Activated T-cell treated with anti-CD3 and anti-CD28 coated beads for 4 hours (primary cell): Measurements from ENCODE around the gene B4GALT6.

Source experiments
- DNase-seq: peaks from one replicate; pipeline ENCODE4 v3.0.0-alpha.2; 2020

B4GALT6 gene

DNA sequence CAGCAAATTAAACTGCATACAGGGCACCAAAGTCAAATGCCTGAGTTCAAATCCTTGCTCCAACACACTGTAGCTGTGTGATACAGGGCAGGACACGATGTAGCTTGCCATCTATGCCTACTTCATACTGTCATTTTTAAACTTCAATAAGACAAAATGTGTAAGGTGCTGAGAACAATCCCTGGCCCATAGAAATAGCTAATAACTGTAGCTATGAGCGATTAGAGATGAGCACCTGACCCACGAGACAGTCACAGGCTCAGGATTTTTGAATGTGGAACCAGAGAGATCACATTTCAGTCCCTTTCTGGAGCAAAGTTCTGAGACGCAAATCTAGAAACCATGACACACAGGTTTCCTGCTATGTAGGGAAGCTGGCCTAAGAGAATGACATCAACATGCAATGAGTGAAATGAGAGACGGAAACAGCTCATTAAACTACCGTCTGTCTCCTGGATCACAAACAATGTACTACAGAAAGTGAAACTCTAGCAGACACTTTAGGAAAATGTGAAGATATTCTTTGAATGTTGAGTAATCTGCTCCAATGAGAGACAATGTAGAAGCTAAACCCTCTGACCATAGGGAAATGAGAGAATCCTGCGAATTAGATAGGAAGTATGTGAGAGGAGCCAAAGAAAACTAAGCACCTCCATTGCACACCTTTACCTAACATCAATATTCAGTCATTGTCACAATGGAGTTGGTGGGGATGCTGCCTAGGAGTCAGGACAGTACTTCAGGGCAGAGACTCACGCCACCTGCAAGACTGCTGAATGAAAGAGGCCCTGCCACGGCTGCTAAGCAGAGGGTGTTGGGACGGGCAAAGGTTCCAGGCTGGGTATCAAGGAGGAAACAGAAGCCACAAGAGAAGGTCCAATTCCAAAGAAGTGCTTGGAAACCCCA lies 25.5 kb downstream of the B4GALT6 start:
- DNase-seq = no peak

DNA sequence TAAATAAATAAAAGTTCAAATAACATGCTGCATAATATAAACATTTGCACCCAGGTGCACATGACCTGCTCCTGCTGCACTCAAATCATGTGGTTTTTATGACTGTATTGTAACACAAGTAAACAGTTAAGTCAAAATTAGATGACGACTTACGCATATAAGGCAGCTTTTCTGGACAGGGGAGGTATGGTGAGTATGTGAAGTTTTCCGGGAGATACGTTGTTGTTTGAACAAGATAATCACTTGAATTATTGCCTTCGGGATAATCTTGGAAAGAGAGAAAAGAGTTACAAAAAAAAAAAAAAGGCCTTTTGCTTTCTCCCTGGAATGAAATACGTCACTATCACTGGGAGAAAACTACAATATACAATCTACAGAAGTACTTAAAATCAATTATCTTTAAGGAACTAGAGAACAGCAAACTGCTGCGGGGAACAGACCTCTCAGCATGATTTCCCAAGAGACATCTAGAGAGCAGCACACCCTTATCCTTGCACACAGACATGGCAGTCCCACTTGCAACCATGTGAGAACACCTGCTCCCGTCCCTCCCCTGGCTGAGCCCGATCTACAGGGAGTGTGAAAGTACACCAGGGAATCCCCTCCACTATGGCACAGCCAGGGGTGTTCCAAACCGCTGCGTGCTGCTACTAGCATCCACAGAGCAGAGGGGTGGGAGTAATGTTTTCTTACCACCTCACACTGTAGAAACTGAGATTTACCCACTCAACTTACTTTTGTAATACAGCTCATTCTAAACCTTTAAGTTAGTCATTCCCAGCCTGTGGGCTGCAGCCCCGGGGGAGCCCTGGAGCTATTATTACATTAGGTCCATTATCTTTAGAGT lies 26.3 kb downstream of the B4GALT6 start:
- no peak for DNase-seq

DNA sequence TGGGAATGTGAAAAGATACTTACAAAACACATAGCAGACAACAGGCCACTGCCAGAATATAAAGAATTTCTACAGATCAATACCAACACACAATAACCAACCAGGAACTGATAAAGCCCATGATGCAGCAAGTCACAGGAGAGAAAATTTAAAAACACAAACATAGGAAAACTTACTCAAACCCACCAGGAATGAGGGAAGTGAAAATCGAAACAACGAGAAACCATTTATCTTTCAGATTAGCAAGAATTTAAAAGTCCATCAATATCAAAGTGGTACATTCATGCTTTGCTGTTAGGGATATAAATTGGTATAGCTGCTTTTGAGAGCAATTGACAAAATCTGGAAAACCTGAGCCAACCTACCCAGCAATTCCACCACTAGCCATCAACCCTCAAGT lies 27.6 kb downstream of the B4GALT6 start:
- no peak for DNase-seq

DNA sequence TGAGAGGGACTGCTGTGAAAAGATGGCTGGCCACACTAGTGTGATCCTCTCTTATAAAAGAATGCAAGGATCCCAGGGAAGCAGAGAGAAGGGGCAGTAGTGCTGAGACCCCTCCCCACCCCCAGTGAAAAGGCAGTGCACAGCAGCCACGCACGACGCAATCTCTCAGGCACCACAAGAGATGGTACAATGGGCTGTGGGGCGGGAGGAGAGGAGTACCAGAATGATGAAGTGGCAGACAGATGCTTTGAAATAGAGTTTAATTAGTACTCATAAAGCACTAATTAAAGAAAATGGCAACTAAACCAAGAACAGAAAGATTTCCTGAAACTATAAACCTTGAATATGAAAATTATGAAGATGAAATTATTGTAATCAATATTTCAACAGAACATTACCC lies 29.0 kb downstream of the B4GALT6 start:
- DNase-seq = no peak

DNA sequence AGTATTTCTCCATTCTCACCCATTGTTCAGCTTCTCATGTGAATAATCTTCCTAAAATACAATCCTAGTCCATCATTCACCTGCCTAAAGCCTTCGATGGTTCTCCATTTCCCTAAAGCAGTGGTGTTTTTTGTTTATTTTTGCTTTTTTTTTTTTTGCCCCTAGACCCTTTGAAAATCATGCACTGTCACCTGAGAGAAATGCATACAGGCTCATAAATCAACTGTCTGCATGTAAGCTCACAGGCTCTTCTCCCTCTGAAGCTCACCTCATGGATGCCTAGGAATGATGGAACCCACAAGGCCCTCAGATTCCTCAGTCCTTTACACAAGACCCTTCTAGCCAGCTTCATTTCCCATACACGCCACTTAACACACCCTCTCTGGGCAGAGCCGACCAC lies 31.5 kb downstream of the B4GALT6 start:
- DNase-seq = no peak

DNA sequence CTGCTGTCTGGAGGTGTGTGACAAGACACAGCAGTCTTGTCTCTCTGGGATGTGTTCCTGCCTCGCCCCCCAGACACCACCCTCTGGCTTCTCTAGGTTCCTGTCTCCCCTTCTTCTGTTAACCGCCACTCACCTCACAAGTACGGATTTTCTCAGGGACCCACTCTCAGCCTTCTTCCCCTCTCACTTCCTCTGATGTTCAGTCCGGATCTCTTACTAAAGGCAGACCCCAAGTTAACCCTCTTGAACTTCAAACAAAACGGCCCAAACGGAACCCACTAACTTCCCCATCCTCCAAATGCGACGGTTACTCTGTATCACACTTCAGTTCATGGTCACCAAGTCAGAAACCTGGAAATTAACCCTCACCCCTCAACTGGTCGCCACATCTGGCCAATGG lies 32.0 kb downstream of the B4GALT6 start:
- DNase-seq = no peak

DNA sequence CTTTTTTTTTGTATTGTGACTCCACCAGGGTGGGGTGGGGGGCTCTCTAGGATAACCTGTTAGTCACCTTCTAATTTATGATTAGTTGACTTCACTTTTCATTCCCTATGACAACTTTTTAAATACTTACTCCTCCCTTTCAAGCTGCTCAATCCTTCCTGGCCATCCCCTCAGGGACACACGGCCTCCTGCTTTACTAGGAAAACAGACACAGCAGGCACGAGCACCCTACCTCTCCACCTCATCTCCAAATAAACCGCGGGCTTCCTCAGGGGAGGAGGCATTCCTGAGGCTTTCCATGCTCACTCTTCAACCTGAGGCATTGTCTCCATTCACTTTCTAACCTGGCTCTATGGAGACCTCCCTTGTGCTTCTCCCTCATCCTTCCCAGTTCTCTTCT lies 33.0 kb downstream of the B4GALT6 start:
- no peak for DNase-seq

DNA sequence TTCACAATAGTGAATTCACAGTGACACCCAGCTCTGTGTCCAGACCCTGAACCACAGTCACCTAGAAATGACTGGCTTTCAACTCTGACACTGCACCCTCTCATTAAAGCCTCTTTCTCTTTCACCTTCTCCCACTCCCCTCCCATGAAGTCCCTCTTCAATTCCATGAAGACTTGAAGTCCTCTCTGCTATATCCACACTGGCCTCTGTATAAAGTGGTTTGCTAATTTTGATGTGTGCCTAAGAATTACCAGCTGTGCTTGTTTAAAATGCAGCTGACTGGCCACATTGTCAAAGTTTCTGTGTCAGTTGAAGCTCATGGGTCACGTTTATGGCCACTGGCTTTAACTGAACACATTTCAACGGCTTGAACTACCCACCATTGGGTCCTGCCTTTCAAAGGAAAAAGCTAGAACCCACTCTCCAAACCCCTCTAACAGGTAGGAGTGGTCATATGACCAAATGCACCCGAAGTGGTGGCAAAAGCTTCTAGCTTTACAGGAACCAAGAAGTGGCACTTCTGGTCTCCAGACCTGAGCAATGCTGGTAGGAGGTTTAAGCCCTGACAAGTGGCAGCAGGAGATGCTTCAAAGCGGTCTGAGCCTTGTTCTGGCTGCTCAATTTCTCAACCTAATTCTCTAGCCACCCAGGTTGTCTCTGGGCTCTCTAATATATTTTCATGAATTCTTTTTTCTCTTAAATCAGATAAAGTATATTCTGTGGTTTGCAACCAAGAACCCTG lies 34.2 kb downstream of the B4GALT6 start:
- DNase-seq = no peak

DNA sequence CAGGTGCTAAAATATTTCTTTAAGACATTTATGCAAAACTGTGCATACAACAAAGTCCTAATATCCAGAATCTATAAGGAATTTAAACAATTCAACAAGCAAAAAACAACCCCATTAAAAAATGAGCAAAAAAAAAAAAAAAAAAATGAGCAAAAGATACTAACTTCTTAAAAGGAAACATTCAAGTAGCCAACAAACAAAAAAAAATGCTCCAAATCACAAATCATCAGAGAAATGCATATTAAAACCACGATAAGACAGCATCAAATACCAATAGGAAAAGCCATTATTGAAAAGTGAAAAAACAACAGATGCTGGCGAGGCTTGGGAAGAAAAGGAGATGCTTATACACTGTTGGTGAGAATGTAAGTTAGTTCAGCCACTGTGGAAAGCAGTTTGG lies 34.9 kb downstream of the B4GALT6 start:
- DNase-seq = no peak

DNA sequence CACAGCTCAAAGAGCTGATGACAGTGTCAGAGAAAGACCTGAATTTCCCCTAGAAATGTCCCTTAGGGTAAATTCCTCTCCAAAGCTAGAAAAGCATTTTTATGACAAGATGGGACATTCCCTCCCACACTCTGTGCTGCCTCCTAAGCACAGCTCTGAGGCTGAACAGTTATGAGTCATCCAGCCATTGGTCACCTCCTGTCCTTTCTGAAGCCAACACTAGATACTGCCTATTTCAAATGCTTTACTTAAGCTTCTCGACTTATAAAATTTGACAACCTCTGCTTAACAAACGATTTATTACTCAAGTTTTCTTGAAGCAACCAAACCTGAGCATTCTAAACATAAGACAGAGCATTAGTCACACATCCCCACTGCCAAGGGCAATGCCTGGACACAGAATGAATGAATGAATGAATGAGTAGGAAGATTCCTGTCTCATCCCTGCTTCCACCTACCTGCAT lies 35.4 kb downstream of the B4GALT6 start:
- no peak for DNase-seq

DNA sequence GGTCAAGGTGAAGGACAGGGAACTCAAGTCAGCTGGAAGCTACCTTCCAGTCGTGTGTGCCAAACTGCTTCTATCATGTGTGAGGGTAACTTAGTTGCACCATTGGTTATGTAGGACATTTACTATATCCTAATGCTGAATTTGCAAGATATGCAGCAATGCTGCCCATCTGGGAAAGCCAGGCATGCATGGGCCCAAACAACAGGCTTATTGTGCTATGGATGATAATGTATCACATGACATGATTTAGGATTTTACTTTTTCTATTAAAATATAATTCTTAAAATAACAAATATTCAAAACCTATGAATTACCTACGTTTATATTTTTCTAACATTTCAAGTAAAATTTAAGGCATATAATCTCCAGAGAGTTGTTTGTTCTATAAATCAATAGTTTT lies 35.9 kb downstream of the B4GALT6 start:
- DNase-seq = no peak

DNA sequence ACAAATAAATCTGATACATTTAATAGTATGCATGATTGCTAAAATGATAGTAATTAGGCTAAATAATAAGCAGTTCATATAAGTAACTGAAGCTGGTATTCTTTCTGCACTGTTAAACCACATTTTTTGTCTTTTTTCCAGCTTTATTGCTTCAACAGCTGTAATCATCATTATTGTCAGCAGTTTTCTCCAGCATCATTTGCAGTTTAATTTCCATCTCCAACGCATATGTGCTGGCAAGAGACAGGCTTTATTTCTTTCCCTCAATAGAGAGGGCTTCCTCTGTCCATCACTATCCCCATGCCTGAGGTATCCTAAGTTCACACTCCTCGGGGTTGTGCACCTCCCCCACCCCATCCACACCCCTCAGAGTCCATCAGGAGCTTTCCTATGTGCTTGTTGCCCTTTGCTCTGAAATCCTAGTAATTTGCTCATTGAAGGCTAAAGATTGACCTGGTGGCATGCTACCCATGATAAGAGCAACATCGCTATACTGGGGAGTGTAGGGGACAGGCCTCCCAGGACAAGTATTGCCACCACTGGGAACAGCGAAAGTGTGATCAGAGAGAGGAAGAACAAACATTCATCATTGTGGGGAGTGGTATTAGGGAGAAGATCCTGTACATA lies 37.1 kb downstream of the B4GALT6 start:
- no peak for DNase-seq

DNA sequence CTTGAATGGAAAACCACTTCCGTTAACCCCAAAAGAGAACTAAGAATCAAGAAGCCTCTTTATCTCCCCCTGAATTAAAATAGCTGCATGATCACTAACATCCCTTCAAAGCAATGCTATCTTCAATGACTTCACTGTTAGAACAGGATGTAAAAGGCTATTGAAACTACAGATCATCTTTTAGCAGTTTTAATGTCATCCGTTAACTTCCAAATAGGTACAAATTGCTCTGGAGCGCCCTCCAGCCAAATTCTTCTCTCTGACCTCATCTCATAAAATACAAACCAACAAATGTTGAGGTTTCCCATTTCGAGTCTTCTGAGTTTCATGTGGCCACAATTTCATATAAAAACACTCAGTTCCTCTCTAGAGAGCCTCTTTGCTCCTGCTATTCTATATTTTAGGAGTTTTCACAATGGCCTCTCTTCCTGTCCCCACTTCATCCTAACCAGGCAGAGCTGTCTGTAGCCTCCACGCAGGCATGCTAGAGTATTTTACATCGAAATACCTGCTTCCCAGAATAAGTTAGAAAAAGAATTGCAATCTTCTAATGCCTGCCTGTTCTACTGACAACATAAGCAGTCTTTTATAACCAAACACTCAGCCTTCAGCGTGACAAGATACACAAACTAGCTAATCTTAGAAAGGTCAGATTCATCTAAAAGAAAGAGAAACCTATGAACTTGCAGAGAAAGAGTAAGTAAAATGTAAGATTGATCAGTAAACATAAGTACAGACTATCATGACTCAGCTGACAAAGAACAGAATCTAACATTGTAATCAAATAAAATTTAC lies 37.9 kb downstream of the B4GALT6 start:
- DNase-seq = no peak

DNA sequence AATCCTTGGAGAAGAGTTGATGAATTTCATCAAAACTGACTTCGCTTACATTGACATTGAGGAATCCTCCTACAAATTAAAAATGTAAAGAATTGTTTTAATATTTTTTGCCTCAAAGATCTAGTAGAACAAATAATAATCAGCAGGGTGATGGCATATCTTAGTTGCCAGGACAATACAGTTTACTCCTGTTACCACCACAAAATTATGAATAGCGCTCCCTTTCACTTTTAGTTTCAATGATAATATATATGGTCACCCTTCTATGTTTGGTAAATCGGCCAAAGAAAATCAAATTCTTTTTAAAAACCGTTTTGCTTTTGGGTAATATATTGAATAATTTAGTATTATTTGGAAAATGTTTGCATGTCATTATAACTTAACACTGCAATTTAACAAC lies 39.0 kb downstream of the B4GALT6 start:
- DNase-seq = no peak

DNA sequence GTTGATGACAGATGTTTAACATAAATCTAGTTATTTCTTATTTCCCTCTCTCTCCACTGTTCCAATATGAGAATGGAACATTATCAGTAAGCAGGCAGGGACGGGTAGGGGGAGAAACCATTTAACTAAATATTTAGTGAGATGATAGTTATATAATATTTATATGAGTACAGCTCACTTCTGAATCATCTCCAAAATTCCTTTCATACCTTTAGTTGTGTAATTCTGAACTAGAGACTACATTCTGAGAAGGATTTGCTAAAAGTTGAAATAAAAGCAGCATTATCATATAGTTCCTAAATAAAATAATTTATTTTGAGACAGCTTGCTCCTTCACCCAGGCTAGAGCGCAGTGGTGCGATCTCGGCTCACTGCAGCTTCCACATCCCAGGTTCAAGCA lies 41.4 kb downstream of the B4GALT6 start:
- no peak for DNase-seq

DNA sequence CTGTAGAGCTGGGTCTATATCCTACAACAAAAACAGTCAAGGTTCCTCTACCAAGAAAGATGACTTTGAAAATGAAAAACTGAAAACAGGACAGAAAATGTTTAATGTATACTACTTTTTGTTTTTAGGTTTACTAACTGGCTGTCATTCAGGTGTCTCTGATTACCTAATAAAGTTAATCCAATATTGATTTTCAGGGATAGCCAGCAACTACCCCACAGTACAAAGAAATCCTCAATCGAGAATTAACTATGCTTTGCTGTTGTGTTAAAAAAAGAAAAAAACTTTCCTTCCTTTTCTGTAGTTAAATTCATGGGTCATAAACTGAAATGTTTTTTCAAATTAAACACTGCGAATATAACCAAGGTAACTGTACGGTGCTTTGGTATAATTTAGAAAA lies 46.9 kb downstream of the B4GALT6 start:
- DNase-seq = no peak

DNA sequence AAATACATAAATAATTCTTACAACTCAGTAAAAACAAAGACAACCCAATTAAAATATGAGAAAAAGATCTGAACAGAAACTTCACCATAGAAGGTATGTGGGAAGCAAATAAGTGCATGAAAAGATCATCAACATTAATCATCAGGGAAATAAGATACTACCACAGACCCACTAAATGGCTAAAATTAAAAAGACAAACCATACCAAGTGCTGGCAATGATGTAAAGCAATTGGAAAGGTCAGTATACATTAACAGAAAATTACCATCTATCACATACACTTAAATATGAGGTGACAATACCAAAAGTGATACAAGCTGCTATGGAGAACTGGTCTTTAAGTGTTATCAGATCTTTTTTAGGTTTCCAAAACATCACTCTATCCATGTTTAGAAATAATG lies 48.0 kb downstream of the B4GALT6 start:
- no peak for DNase-seq

DNA sequence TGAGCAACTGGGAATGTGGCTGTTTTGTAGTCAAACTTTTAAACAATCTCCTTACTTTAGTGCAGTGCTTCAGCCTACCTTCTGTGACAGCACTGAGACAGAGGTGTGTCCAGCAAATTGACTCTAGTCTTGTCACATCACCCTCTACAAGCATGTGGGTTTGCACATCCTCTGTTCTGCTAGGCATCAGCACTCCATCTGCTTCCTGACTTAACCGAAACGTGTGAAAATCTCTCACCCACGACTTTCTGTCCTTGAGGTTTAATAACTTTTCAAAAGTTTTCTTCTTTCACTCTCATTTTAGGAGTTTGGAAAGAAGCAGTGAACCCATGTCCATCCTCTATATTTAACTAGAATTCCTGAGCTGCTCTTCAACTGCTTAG lies 50.1 kb downstream of the B4GALT6 start:
- DNase-seq = no peak

DNA sequence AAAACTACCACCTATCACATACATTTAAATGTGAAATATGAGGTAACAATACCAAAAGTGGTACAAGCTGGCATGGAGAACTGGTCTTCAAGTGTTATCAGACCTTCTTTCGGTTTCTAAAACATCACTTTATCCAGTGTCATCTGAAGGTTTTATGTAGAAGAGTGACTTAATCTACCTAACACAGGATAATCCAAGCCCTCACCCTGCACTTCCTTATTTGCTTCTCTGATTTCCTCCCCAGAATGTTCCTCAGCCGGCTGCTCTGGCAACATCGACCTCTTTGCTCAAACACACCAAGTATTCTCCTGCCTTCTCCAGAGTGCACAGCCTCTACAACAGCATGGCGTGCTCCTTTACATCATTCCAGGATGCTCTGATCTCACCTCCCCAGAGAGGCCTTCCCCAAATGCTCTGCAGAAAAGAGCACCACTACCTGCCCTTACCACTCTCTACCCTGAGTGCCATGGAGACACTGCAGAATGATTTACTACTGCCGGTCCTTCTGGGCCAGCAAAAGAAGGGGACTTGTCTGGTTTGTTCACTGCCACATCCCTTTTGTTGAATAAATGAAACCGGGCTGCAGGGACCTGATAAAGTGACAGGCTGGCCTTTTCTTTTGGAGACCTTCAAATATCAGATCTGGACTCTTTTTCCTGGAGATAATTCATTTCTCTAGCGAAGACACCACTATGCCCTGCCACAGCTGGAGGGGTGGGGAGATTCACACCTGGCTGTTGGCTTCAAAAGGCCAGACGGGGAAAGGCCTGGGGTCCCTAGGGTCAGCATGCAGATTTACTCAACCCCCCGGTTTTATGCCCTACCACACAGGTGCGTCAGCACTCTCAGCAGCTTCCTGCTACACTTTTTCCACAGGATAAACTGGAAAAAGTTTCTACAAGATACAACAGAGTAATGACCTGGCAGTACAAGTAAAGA lies 50.7 kb downstream of the B4GALT6 start:
- no peak for DNase-seq

DNA sequence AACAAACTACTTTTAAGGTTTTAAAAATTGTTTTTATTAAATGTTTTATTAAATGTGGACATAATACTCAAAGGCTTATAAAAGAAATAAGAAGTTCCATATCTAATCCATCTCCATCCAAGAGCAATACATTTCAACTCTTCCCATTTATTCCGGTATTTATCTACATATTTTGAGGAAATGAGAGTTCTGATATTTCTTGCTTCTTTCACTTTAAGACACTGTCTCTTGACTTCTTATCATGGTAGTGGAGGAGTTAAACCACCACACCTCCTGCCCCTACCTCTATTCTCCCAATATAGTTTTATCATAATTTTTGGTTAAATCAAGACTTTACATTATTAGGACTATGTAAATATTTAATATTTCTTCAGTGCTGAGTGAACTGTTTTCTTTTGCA lies 52.0 kb downstream of the B4GALT6 start:
- DNase-seq = no peak

DNA sequence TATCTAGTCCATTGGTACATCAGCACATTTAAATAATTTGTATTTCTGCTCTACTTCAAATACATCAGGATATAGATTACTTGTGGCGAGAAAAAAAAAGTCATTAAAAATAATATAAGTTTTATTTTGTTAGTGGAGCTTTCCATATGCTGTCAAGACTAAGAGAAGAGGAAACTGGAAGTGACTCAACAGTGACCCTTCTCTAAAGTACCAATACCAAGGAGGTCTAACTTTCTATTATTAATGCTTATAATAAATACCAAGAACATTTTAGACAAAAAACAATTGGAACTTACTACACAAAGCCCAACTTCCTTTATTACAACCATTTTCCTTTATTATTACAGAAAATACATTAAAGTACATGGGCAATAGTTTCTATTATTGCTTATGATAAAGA lies 52.9 kb downstream of the B4GALT6 start:
- no peak for DNase-seq
